Loucy (cell line): Measurements from ENCODE around the gene NPDC1.

Experiments
- EZH2phosphoT487 ChIP-seq: fragments of 200-600 bp; IDR thresholded peaks from 2 replicates; pipeline ENCODE4 v1.6.1; 2018; ENCODE audit warnings: antibody characterized with exemption, mild to moderate bottlenecking, moderate library complexity, borderline replicate concordance
- TF ChIP-seq, protein P1 (sequence below): fragments of 200-600 bp; sonication (generic); conservative IDR thresholded peaks from 2 replicates; pipeline ENCODE4 v1.5.1; 2014; ENCODE audit warnings: mild to moderate bottlenecking, antibody characterized with exemption, low read length

DNA sequence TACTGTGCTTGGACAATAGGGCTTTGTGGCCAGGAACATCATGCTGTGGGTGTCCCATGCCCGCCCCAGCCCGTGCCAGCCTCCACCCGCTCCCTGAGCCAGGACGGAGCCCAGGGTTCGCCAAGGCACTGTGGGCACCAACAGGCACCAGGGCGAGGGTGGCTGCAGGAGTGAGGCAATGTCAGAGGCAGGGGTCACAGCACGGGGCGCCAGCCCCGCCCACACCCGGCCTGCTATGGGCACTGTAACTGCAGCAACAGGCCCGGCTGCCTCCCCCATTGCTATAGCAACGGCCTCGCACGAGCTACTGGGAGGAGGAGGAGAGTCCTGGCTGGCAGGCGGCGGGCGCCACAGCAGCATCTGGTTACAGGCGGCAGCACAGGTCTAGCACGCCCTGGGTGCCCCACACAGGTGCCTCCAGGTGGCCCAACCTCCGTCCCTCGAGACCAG is 20.4 kb downstream of the NPDC1 start:
- TF ChIP-seq, protein P1, sequence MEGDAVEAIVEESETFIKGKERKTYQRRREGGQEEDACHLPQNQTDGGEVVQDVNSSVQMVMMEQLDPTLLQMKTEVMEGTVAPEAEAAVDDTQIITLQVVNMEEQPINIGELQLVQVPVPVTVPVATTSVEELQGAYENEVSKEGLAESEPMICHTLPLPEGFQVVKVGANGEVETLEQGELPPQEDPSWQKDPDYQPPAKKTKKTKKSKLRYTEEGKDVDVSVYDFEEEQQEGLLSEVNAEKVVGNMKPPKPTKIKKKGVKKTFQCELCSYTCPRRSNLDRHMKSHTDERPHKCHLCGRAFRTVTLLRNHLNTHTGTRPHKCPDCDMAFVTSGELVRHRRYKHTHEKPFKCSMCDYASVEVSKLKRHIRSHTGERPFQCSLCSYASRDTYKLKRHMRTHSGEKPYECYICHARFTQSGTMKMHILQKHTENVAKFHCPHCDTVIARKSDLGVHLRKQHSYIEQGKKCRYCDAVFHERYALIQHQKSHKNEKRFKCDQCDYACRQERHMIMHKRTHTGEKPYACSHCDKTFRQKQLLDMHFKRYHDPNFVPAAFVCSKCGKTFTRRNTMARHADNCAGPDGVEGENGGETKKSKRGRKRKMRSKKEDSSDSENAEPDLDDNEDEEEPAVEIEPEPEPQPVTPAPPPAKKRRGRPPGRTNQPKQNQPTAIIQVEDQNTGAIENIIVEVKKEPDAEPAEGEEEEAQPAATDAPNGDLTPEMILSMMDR = no peak
- no peak for TF ChIP-seq EZH2phosphoT487
